HG03039 (cell line): Measurements from ENCODE around the gene LCN12.

Source experiments
- ATAC-seq: cut with Tn5 transposase; IDR thresholded peaks from one replicate; pipeline ENCODE4 v1.9.1; 2021; ENCODE audit warnings: mild to moderate bottlenecking, moderate library complexity; ENCODE audit not compliant: unreplicated experiment

The LCN12 gene

GRCh38 chr9:136926749-136927148 is 25.3 kb upstream of the LCN12 start:
- no peak for ATAC-seq

- ATAC-seq, result no peak
Measured at GRCh38 chr9:136927343-136928271, 24.5 kb upstream of the LCN12 start.

DNA sequence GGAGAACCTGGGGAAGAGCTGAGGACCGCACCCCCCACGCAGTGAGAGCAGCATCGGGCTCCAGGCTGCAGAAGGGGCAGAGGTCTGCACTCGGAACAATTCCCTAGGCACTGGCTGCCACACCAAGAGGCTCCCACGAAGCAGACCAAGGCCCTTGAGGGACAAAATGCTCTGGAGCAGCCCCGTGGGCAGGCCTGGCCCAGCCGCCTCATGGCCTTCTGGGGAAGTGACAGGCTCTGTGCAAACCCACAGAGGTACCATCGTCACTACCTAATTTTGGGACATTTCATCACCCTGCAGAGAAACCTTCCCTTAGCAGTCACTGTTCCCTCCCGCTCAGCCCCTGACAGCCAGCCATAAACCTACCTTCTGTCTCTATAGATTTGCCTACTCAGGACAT is 23.5 kb upstream of the LCN12 start:
- no peak for ATAC-seq

- ATAC-seq, result no peak
Measured at GRCh38 chr9:136930014-136930413, 22.1 kb upstream of the LCN12 start.

- no peak for ATAC-seq
Measured at GRCh38 chr9:136931611-136932130, 20.4 kb upstream of the LCN12 start.

DNA sequence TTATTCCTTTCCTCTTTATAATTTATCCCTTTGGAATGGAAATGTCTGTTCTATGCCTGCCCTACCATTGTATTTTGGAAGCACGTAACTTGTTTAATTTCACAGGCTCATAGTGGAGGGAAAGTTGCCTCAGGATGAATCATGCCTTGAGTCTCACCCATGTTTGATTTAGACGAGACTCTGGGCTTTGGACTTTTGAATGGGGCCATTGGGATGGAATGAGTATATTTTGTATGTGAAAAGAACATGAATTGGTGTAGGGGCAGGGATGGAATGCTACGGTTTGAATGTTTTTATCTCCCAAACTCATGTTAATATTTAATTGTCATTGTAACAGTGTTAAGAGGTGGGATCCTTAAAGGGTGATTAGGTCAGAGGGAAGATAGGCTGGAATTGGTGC is 17.8 kb upstream of the LCN12 start:
- no peak for ATAC-seq

DNA sequence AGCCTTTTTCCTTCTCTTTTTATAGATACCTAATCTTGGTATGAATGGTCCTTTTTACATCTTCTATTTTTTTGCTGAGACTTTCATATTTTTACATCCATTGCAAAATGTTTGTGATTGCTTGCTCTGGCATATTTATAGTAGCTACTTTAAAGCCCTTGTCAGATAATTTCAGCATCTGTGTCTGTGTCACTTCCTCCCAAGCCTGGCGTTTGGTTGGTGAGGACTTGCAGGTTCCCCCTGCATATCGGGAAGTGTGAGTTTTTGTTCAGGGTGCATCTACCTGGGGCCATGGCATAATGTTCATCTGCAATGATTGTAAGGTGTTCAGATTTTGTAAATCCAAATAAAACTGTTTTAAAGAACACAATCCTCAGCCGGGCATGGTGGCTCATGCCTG is 16.4 kb upstream of the LCN12 start:
- ATAC-seq, result no peak

DNA sequence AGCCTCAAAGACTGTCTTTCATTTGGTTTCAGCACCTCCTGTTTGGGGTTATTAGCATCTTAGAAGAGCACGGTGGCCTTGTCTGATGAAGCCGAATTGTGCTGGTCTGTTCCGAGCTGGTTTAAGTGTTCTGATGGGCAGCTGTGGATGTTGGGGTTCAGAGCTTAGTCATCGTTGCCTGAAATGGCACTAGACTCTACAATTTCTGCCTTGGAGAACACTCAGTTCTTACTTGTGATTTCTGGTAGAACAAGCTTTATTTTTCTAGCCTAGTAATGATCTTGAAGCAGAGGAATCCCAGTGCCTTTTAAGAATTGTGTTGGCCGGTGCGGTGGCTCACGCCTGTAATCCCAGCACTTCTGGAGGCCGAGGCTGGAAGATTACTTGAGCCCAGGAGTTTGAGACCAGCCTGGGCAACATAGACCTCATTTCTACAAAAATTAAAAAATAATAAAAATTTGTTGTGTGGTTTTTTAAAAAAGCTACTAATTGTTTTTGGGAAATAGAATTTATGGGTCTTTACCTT is 15.4 kb upstream of the LCN12 start:
- ATAC-seq, result no peak

DNA sequence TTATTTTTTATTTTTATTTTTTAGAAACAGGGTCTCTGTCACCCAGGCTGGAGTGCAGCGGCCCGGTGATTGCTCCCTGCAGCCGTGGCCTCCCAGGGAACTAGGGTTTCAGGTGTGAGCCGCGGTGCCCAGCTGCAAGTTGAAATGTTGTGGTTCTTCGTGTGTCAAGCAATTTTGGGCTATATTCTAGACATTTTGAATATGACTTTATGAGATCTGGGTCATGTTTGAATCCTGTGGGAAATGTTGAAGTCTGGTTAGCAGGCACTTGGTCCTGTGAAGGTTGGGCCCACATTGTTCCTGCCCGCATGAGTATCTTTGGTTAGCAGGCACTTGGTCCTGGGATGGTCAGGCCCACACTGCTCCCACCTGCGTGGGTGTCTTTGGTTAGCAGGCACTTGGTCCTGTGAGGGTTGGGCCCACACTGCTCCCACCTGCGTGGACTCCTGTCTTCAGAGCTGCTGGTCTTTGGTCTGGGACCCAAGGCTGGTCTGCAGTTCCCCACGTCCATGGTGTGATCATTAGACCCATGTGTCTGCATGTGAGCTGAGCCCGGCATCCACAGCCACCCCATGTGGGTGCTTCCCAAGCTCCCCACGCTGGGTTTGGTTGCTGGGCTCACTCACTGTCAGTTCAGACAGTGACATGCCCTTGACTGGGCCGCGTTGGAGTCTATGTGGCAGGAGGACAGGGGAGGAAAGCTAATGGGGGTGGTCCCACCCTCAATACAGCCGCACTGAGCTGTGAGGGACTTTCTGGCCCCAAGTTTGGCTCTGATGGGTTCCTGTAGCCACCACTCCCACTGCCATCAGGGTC is 14.7 kb upstream of the LCN12 start:
- no peak for ATAC-seq

- no peak for ATAC-seq
Measured at GRCh38 chr9:136939431-136939995, 12.6 kb upstream of the LCN12 start.

- ATAC-seq, result no peak
Measured at GRCh38 chr9:136939996-136940525, 12.0 kb upstream of the LCN12 start.

- no peak for ATAC-seq
Measured at GRCh38 chr9:136940526-136941230, 11.4 kb upstream of the LCN12 start.

DNA sequence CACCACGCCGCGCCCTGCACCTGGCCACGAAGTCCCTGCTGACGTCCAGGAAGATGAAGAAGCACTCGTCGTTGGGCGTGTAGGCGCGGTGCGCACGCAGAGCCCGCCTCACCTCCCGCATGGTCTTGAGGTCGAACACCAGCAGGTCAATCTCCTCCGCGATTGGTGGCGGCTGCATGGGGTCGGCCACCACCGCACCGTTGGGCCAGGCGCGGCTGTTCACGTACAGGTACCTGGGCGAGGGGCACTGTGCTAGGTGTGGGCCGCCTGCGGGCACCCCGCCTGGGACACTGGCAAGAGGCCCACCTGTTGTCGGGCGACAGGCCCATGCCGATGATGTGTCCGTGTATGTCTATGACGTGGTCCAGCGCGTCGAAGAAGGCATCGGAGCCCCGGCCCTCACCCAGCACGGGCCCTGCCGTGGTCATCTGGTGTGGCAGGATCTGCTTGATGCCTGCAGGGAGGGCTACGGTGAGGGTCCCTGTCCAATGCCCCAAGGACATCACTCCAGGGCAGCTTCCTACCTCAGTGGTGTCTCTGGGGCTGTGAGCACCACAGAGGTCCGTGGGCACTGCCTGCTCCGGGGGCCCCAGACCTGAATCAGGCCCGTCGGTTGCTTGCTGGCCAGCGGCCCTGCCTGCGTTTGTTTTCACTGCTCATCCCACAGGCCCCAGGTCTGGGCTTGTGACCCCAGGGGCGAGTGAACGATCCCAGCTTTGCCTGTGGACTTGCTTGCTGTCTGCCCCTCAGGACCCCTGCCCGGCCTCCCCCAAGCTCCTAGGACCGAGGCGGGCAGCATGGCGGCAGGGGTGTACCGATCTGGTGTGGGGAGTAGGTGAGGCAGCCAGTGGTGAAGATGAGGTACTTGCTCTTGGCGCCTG is 10.6 kb upstream of the LCN12 start:
- ATAC-seq, result no peak

GRCh38 chr9:136942112-136942880 is 9.8 kb upstream of the LCN12 start:
- no peak for ATAC-seq

DNA sequence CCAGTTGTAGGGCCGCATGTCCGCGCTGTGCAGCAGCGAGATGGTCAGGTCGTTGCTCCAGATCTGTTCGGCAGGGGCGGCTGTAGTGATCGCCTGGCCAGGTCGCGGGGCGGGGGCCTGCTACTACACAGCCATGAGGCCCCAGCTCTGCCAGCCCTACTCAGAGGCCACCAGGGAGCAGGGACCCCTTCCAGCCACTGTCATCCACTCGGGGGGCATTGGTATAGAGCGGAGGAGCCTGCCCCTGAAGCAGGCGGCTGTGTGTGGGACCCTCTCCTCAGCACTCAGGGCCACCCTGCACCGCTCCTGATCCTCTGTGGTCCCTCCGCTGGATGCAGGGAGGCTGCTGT is 9.2 kb upstream of the LCN12 start:
- no peak for ATAC-seq

GRCh38 chr9:136943291-136944211 is 8.5 kb upstream of the LCN12 start:
- ATAC-seq, result peak; percentile 11

GRCh38 chr9:136944212-136944518 is 7.9 kb upstream of the LCN12 start:
- ATAC-seq, result peak; percentile 19
